ENCODE results near the gene ARMC5.
"Not testable (repeated sequence)": the region's sequence is repeated elsewhere in the genome, so short reads cannot be mapped to it uniquely, and the experiment has no call there.

Gene ARMC5

DNA sequence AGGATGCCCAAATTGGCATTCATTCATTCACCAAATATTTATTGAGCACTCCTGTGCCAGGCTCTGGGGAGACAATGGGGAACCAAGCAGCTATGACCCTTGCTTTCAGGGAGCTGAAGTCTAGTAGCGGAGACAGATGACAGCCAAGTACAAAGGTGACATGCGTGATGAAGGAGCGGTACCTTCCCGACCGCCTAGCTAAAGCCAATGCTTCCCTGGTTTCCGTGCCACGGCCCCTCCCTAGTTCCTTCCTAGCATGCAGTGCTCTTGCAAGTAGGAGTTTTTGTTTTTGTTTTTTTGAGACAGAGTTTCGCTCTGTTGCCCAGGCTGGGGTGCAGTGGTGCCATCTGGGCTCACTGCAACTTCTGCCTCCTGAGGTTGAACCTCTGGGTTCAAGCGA is 20.4 kb downstream of the ARMC5 start:
- H3K4me3 ChIP-seq (ENCODE audit: low read depth, low read length): no peak overlapping the region
- DNase-seq (ENCODE audit: low read depth): no peak
- TF ChIP-seq, protein P1, sequence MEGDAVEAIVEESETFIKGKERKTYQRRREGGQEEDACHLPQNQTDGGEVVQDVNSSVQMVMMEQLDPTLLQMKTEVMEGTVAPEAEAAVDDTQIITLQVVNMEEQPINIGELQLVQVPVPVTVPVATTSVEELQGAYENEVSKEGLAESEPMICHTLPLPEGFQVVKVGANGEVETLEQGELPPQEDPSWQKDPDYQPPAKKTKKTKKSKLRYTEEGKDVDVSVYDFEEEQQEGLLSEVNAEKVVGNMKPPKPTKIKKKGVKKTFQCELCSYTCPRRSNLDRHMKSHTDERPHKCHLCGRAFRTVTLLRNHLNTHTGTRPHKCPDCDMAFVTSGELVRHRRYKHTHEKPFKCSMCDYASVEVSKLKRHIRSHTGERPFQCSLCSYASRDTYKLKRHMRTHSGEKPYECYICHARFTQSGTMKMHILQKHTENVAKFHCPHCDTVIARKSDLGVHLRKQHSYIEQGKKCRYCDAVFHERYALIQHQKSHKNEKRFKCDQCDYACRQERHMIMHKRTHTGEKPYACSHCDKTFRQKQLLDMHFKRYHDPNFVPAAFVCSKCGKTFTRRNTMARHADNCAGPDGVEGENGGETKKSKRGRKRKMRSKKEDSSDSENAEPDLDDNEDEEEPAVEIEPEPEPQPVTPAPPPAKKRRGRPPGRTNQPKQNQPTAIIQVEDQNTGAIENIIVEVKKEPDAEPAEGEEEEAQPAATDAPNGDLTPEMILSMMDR (IDR thresholded peaks at IDR 0.05; ENCODE audit: insufficient read depth, low read depth, low read length, missing control alignments): no peak

DNA sequence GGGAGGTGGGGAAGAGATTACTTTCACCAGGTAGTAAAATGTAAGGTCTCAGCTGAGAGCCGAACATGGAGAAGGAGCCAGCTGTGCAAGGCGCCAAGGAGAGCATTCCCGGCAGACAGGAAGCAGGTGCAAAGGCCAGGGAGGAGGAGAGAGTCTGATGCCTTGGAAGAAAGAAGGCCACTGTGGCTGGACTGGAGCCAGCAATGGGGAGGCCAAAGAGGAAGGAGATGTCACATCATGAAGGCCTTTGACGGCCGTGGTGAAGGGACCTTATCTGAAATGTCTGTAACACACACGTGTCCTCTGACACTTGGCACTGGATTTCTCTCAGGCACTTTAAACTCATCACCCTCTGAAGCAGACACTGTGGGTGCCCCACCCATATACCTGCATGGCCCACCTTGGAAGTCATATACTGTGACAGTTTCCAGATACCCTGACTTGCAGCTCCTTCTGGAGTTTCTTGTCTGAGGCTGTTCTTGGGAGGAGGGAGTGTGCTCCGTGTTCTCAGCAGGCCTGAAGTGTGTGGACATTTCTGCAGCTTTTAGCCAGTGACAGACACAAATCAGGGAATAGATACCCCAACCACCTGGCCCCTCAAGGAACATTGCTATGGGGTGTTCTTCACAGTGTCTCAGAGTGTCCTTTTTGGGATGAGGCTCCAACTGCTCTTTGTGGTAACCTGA is 21.7 kb downstream of the ARMC5 start:
- TF ChIP-seq, protein P1 (IDR thresholded peaks at IDR 0.05; ENCODE audit: insufficient read depth, low read depth, low read length, missing control alignments): no peak
- no peak for DNase-seq (ENCODE audit: low read depth)
- H3K4me3 ChIP-seq (ENCODE audit: low read depth, low read length): no peak overlapping the region

DNA sequence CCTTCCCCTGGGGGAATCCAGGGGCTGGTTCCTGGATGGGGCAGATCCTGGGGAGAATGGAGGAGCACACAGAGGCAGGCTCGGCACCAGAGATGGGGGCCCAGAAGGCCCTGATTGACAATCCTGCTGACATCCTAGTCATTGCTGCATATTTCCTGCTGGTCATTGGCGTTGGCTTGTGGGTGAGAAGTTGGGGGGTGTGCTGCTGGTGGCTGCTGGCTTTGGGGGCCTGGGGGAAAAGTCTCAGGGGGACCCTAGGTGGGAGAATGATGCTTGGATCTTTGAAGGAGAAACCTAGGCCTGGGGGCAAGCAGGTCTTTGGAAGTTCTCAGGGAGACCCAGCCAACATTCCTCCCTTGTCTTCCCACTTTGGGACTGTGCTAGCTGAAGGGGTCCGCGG is 23.8 kb downstream of the ARMC5 start, which contains the start of gene SLC5A2:
TSS of gene SLC5A2 (plus strand) at position 43 of the 400 bp plus-strand sequence. CDS start at position 57, 14 bp downstream.
- TF ChIP-seq, protein P1 (IDR thresholded peaks at IDR 0.05; ENCODE audit: insufficient read depth, low read depth, low read length, missing control alignments): no peak
- no peak within 1 kb of the TSS for H3K4me3 ChIP-seq (ENCODE audit: low read depth, low read length)
- DNase-seq (ENCODE audit: low read depth): no peak

DNA sequence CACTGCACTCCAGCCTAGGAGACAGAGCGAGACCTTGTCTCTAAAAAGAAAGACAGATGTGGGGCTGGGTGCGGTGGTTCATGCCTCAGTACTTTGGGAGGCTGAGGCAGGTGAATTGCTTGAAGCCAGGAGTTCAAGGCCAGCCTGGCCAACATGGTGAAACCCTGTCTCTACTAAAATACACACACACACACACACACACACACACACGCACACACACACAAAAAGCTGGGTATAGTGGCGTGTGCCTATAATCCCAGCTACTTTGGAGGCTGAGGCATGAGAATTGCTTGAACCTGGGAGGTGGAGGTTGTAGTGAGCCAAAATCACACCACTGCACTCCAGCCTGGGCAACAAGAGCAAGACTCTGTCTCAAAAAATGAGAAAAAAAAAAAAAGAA is 24.7 kb downstream of the ARMC5 start:
- not testable (repeated sequence) for H3K4me3 ChIP-seq (ENCODE audit: low read depth, low read length); DNase-seq (ENCODE audit: low read depth)

DNA sequence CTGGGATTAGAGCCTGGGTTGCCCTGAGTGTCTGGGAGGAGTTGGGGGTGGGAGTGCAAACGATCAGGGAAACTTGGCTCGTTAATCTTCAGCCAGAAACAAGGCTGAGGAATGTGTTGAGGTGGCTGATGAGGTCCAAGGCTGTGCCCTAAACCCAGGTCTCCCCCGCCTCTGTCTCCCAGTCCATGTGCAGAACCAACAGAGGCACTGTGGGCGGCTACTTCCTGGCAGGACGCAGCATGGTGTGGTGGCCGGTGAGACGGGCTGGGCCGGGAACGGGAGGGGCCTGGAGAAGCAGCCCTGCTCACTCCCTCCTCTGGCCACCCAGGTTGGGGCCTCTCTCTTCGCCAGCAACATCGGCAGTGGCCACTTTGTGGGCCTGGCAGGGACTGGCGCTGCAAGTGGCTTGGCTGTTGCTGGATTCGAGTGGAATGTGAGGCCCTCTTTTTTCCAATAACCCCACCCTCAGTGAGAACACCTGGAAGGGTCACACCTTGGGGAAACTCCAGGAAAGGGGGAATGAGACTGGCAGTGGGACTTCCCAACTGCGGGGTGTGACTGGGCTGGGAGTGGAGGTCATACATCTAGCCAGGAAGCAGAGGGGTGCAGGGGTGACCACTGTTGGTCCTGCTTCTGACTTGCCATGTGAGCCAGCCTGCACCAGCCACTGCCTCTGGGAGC is 25.3 kb downstream of the ARMC5 start:
- TF ChIP-seq, protein P1 (IDR thresholded peaks at IDR 0.05; ENCODE audit: insufficient read depth, low read depth, low read length, missing control alignments): no peak
- H3K4me3 ChIP-seq (ENCODE audit: low read depth, low read length): no peak overlapping the region

DNA sequence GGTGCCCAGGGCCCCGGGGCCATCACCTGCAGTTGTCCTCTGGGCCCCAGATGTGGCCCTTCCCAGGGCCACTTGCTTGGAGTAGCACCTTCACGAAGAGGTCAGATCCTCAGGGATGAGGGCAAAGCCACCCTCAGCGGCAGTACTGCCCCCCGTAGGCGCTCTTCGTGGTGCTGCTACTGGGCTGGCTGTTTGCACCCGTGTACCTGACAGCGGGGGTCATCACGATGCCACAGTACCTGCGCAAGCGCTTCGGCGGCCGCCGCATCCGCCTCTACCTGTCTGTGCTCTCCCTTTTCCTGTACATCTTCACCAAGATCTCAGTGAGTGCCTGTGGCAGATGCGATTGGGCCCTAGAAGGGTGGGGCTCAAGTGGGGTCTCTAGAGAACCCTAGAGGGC is 26.3 kb downstream of the ARMC5 start:
- DNase-seq (ENCODE audit: low read depth): no peak

More for the DNA sequence above, 25.3 kb downstream of the ARMC5 start:
- no peak for DNase-seq (ENCODE audit: low read depth)

DNA sequence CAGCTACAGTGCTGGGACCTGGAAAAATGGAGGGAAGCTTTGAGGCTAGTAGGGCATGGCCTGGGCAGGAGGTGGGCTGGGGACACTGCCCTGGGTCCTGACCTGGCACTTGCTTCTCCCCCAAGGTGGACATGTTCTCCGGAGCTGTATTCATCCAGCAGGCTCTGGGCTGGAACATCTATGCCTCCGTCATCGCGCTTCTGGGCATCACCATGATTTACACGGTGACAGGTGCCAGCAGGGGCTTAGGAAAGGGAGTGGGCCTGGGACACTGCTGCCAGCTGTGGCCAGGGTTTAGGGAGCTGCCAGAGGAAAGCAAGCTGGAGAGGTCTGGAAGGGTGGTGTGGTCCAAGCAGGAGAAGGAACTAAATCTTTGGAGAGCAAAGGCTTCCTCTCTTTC is 26.7 kb downstream of the ARMC5 start:
- TF ChIP-seq, protein P1 (IDR thresholded peaks at IDR 0.05; ENCODE audit: insufficient read depth, low read depth, low read length, missing control alignments): no peak
- H3K4me3 ChIP-seq (ENCODE audit: low read depth, low read length): no peak overlapping the region
- DNase-seq (ENCODE audit: low read depth): no peak

More for the DNA sequence above, 26.3 kb downstream of the ARMC5 start:
- TF ChIP-seq, protein P1 (IDR thresholded peaks at IDR 0.05; ENCODE audit: insufficient read depth, low read depth, low read length, missing control alignments): no peak
- H3K4me3 ChIP-seq (ENCODE audit: low read depth, low read length): no peak overlapping the region

Measured in GM12865 (cell line).